Measurements from ENCODE around the gene SPDEF.
A peak's percentile ranks its signal among the peaks of the same experiment; 100 is the strongest.

The SPDEF gene

DNA sequence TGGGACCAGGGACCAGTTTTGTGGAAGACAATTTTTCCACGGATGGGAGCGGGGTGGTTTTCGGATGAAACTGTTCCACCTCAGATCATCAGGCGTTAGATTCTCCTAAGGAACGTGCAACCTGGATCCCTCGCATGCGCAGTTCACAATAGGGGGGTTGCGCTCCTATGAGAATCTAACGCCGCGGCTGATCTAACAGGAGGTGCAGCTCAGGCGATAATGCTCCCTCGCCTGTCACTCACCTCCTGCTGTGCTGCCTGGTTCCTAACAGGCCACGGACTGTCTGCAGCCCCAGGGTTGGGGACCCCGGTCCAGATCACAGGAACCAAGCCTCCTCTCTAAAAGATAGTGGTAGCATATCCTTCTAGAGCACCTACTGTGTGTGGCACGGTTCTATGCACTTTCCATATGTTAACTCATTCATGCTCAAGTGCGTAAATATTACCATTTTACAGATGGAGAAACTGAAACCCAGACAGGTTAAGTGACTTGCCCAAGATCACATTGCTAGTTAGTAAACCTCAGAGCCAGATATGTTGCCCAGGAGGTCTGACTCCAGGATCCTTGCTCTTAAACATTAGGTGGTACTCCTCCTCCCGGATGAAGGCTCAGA lies 25.3 kb downstream of the SPDEF start:
- H3K9me3 ChIP-seq (ENCODE audit: control insufficient read depth in 2 of 2, low read length in 2 of 2) = no peaks in the 10 kb centered on the region
- H3K27me3 ChIP-seq (ENCODE audit: control insufficient read depth in 2 of 2, insufficient read depth in 2 of 2, low read length in 2 of 2) = no peaks in the 10 kb centered on the region
- H3K36me3 ChIP-seq (ENCODE audit: control insufficient read depth in 2 of 2, insufficient read depth in 2 of 2, low read length in 2 of 2) = no peaks in the 10 kb centered on the region
- H3K27ac ChIP-seq (ENCODE audit: low read depth in 2 of 2, low read length in 2 of 2) = no peak overlapping the region
- H3K4me3 ChIP-seq (ENCODE audit: low read length in 2 of 2) = no peak overlapping the region
- peaks cover 18 to 24% of the 10 kb centered on the region in 2 donors for H3K4me1 ChIP-seq (ENCODE audit: control insufficient read depth in 2 of 2, insufficient read depth in 2 of 2, low read length in 2 of 2)
- no peak overlapping the region for H3K9ac ChIP-seq (ENCODE audit: low read depth in 1 of 2, low read length in 2 of 2)

- Histone ChIP-seq H3K9ac (ENCODE audit: low read depth in 1 of 2, low read length in 2 of 2) (no peak overlapping the region), H3K27ac (ENCODE audit: low read depth in 2 of 2, low read length in 2 of 2) (no peak overlapping the region), H3K4me3 (ENCODE audit: low read length in 2 of 2) (no peak overlapping the region), H3K4me1 (ENCODE audit: control insufficient read depth in 2 of 2, insufficient read depth in 2 of 2, low read length in 2 of 2) (peaks cover 9 to 14% of the 10 kb centered on the region in 2 donors), H3K36me3 (ENCODE audit: control insufficient read depth in 2 of 2, insufficient read depth in 2 of 2, low read length in 2 of 2) (no peaks in the 10 kb centered on the region), H3K27me3 (ENCODE audit: control insufficient read depth in 2 of 2, insufficient read depth in 2 of 2, low read length in 2 of 2) (no peaks in the 10 kb centered on the region), H3K9me3 (ENCODE audit: control insufficient read depth in 2 of 2, low read length in 2 of 2) (no peaks in the 10 kb centered on the region)
Observed at GRCh38 chr6:34529665-34530327, 26.3 kb downstream of the SPDEF start.

DNA sequence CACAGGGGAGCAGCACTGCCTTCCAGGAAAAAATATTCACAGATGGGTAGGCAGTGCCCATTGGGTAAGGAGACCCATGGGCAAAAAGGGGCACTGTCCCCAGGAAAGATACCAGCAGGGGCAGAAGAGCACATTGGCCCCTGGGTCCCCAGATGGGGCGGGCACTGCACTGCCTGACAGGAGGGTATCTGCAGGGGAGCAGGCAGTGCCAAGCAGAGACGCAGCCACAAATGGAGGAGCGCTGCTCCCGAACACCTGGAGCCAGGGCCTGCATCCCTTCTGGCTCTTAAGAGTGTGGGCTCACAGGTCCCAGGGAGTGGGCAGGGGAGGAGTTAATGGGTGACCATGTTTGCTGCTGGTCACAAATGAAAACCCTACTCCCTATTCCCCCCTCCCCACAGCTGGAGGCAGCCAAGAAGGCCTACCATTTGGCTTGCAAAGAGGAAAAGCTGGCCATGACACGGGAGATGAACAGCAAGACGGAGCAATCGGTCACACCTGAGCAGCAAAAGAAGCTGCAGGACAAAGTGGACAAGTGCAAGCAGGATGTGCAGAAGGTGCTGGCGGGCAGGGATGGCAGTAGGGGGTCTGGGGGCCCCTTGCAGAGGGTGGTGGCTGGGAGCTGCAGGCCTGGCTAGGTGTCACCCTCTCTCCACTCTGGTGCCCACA lies 27.0 kb downstream of the SPDEF start:
- Histone ChIP-seq H3K9ac (ENCODE audit: low read depth in 1 of 2, low read length in 2 of 2) (no peak overlapping the region), H3K36me3 (ENCODE audit: control insufficient read depth in 2 of 2, insufficient read depth in 2 of 2, low read length in 2 of 2) (no peaks in the 10 kb centered on the region), H3K4me3 (ENCODE audit: low read length in 2 of 2) (no peak overlapping the region), H3K9me3 (ENCODE audit: control insufficient read depth in 2 of 2, low read length in 2 of 2) (no peaks in the 10 kb centered on the region), H3K4me1 (ENCODE audit: control insufficient read depth in 2 of 2, insufficient read depth in 2 of 2, low read length in 2 of 2) (peaks cover 9 to 10% of the 10 kb centered on the region in 2 donors), H3K27me3 (ENCODE audit: control insufficient read depth in 2 of 2, insufficient read depth in 2 of 2, low read length in 2 of 2) (no peaks in the 10 kb centered on the region), H3K27ac (ENCODE audit: low read depth in 2 of 2, low read length in 2 of 2) (no peak overlapping the region)

GRCh38 chr6:34527751-34528670 lies 28.1 kb downstream of the SPDEF start:
- H3K27ac ChIP-seq (ENCODE audit: low read depth in 2 of 2, low read length in 2 of 2) = no peak overlapping the region
- H3K27me3 ChIP-seq (ENCODE audit: control insufficient read depth in 2 of 2, insufficient read depth in 2 of 2, low read length in 2 of 2) = no peaks in the 10 kb centered on the region
- no peak overlapping the region for H3K9ac ChIP-seq (ENCODE audit: low read depth in 1 of 2, low read length in 2 of 2)

DNA sequence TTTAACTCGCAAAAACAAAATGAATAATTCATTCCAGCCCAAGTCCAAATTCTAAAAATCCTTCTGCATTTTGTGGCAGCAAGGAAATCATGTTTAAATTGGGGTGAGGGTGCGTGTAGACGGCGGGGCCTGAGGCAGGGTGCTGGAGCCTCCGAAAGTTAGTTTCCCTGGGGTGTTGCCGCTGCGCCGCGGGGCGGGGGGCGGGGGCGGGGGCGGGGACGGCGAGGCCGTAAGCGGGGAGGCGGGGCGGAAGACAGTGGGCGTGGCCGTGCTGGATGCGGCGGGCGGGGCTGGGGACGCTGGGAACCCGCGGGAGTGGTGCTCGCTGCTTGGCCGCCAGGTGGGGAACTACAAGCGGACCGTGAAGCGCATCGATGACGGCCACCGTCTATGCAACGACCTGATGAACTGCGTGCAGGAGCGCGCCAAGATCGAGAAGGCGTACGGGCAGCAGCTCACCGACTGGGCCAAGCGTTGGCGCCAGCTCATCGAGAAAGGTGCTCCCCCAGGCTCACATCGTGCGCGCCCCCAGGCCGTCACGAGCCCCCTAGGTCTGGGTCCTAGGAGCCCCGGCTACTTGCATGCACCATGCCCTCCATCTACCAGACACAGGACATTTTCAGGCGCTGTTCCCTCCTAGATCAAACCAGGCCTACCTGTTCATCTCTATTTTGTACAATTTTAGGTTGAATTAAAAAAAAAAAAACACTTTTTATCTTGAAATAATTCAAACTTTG lies 29.0 kb downstream of the SPDEF start:
- no peak overlapping the region for H3K9ac ChIP-seq (ENCODE audit: low read depth in 1 of 2, low read length in 2 of 2)
- peaks cover 9 to 10% of the 10 kb centered on the region in 2 donors for H3K4me1 ChIP-seq (ENCODE audit: control insufficient read depth in 2 of 2, insufficient read depth in 2 of 2, low read length in 2 of 2)
- H3K36me3 ChIP-seq (ENCODE audit: control insufficient read depth in 2 of 2, insufficient read depth in 2 of 2, low read length in 2 of 2) = no peaks in the 10 kb centered on the region
- H3K27ac ChIP-seq (ENCODE audit: low read depth in 2 of 2, low read length in 2 of 2) = no peak overlapping the region
- H3K4me3 ChIP-seq (ENCODE audit: low read length in 2 of 2) = peak overlapping the region; percentile 59 to 60
- H3K27me3 ChIP-seq (ENCODE audit: control insufficient read depth in 2 of 2, insufficient read depth in 2 of 2, low read length in 2 of 2) = no peaks in the 10 kb centered on the region
- no peaks in the 10 kb centered on the region for H3K9me3 ChIP-seq (ENCODE audit: control insufficient read depth in 2 of 2, low read length in 2 of 2)

More at GRCh38 chr6:34527751-34528670, 28.1 kb downstream of the SPDEF start:
- no peaks in the 10 kb centered on the region for H3K36me3 ChIP-seq (ENCODE audit: control insufficient read depth in 2 of 2, insufficient read depth in 2 of 2, low read length in 2 of 2)
- H3K4me3 ChIP-seq (ENCODE audit: low read length in 2 of 2) = no peak overlapping the region
- no peaks in the 10 kb centered on the region for H3K9me3 ChIP-seq (ENCODE audit: control insufficient read depth in 2 of 2, low read length in 2 of 2)
- peaks cover 9 to 10% of the 10 kb centered on the region in 2 donors for H3K4me1 ChIP-seq (ENCODE audit: control insufficient read depth in 2 of 2, insufficient read depth in 2 of 2, low read length in 2 of 2)

- no peaks in the 10 kb centered on the region for H3K36me3 ChIP-seq (ENCODE audit: control insufficient read depth in 2 of 2, insufficient read depth in 2 of 2, low read length in 2 of 2)
- H3K4me1 ChIP-seq (ENCODE audit: control insufficient read depth in 2 of 2, insufficient read depth in 2 of 2, low read length in 2 of 2) = peaks cover 9 to 10% of the 10 kb centered on the region in 2 donors
- no peaks in the 10 kb centered on the region for H3K9me3 ChIP-seq (ENCODE audit: control insufficient read depth in 2 of 2, low read length in 2 of 2)
- peak overlapping the region in 1 of 2 donors; percentile 60 for H3K4me3 ChIP-seq (ENCODE audit: low read length in 2 of 2)
- no peak overlapping the region for H3K27ac ChIP-seq (ENCODE audit: low read depth in 2 of 2, low read length in 2 of 2)
- H3K27me3 ChIP-seq (ENCODE audit: control insufficient read depth in 2 of 2, insufficient read depth in 2 of 2, low read length in 2 of 2) = no peaks in the 10 kb centered on the region
- no peak overlapping the region for H3K9ac ChIP-seq (ENCODE audit: low read depth in 1 of 2, low read length in 2 of 2)
Observed at GRCh38 chr6:34526241-34526972, 29.7 kb downstream of the SPDEF start.

- peaks cover 9 to 10% of the 10 kb centered on the region in 2 donors for H3K4me1 ChIP-seq (ENCODE audit: control insufficient read depth in 2 of 2, insufficient read depth in 2 of 2, low read length in 2 of 2)
- H3K9me3 ChIP-seq (ENCODE audit: control insufficient read depth in 2 of 2, low read length in 2 of 2) = no peaks in the 10 kb centered on the region
- no peak overlapping the region for H3K9ac ChIP-seq (ENCODE audit: low read depth in 1 of 2, low read length in 2 of 2)
- H3K27ac ChIP-seq (ENCODE audit: low read depth in 2 of 2, low read length in 2 of 2) = no peak overlapping the region
- H3K27me3 ChIP-seq (ENCODE audit: control insufficient read depth in 2 of 2, insufficient read depth in 2 of 2, low read length in 2 of 2) = no peaks in the 10 kb centered on the region
- H3K4me3 ChIP-seq (ENCODE audit: low read length in 2 of 2) = no peak overlapping the region
- no peaks in the 10 kb centered on the region for H3K36me3 ChIP-seq (ENCODE audit: control insufficient read depth in 2 of 2, insufficient read depth in 2 of 2, low read length in 2 of 2)
Observed at GRCh38 chr6:34525431-34526175, 30.5 kb downstream of the SPDEF start.

- H3K9me3 ChIP-seq (ENCODE audit: control insufficient read depth in 2 of 2, low read length in 2 of 2) = no peaks in the 10 kb centered on the region
- peaks cover 6 to 8% of the 10 kb centered on the region in 2 donors for H3K4me1 ChIP-seq (ENCODE audit: control insufficient read depth in 2 of 2, insufficient read depth in 2 of 2, low read length in 2 of 2)
- no peak overlapping the region for H3K4me3 ChIP-seq (ENCODE audit: low read length in 2 of 2)
- H3K27ac ChIP-seq (ENCODE audit: low read depth in 2 of 2, low read length in 2 of 2) = no peak overlapping the region
- no peaks in the 10 kb centered on the region for H3K27me3 ChIP-seq (ENCODE audit: control insufficient read depth in 2 of 2, insufficient read depth in 2 of 2, low read length in 2 of 2)
- H3K36me3 ChIP-seq (ENCODE audit: control insufficient read depth in 2 of 2, insufficient read depth in 2 of 2, low read length in 2 of 2) = no peaks in the 10 kb centered on the region
- H3K9ac ChIP-seq (ENCODE audit: low read depth in 1 of 2, low read length in 2 of 2) = no peak overlapping the region
Observed at GRCh38 chr6:34524971-34525370, 31.2 kb downstream of the SPDEF start.

Data from mucosa of rectum (tissue), 2 donors.